KBM-7 (cell line): ENCODE data around the gene RBBP6.
"Not testable (repeated sequence)": the region's sequence is repeated elsewhere in the genome, so short reads cannot be mapped to it uniquely, and the experiment has no call there.

ENCODE experiments used
- DNase-seq: peaks from one replicate; pipeline ENCODE4 v3.0.0-alpha.2; 2015
- in situ Hi-C: fragments of 300-500 bp; cut with MboI; formaldehyde crosslinking; loops from 2 replicates; pipeline ENCODE4 v1.14.3; 2020; ENCODE audit warnings: low sequenced_read_pairs, low pct_unique_long_range_greater_than_20kb, mixed read lengths

The RBBP6 gene, protein sequence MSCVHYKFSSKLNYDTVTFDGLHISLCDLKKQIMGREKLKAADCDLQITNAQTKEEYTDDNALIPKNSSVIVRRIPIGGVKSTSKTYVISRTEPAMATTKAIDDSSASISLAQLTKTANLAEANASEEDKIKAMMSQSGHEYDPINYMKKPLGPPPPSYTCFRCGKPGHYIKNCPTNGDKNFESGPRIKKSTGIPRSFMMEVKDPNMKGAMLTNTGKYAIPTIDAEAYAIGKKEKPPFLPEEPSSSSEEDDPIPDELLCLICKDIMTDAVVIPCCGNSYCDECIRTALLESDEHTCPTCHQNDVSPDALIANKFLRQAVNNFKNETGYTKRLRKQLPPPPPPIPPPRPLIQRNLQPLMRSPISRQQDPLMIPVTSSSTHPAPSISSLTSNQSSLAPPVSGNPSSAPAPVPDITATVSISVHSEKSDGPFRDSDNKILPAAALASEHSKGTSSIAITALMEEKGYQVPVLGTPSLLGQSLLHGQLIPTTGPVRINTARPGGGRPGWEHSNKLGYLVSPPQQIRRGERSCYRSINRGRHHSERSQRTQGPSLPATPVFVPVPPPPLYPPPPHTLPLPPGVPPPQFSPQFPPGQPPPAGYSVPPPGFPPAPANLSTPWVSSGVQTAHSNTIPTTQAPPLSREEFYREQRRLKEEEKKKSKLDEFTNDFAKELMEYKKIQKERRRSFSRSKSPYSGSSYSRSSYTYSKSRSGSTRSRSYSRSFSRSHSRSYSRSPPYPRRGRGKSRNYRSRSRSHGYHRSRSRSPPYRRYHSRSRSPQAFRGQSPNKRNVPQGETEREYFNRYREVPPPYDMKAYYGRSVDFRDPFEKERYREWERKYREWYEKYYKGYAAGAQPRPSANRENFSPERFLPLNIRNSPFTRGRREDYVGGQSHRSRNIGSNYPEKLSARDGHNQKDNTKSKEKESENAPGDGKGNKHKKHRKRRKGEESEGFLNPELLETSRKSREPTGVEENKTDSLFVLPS (N-terminal part only)

DNA sequence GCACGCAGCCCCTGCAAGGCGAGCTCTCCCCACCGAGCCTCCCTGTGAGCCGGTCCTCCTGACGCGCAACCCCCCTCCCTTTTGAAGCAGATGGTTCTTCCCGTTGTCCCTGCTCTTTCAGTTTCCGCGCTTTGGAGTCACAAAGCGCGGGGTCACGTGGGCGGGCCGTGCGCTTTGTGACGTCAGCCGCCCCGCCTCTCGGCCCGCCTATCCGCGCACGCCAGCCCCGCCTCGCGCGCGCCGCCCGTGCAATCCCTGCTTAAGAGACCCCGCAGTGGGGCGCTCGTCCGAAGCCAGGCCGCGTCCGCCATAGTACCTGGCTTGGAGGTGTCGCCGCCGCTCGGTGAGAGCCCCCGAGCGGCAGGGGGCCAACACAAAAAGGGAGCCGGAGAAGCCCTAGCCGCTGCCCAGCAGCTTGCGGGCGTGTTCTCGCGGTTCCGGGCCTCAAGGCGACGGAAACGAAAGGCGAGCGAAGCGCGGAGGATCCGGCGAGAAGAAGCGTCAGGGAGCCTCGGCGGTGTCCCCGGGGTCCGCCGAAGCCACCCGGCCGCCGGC is at the start of gene RBBP6:
Gene RBBP6 (plus strand): TSS at position 272 of the 555 bp plus-strand sequence. CDS start 1,061 bp downstream, outside the sequence.
- peak; percentile 99 for DNase-seq
- in situ Hi-C loops: no loop called here

DNA sequence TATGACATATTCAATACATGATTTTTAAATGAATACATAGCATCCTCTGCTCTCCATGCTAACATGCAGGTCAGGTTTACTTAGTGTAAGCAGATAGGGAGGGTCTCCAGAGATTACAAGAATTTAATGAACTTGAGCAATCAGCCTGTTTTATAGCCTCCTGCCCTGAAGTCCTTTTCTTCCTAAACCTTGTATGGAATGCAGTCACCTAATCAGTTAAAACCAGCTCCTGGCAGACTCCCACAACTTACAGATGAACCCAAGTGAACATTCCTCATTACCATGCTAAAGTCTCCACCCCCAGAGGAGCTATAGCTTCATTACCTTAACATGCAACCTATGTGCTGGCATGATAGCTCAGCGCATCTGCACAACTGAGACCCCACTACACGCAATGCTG is 48.5 kb upstream of the RBBP6 start:
- in situ Hi-C loops: loop anchor here (25.0 kb wide), 1 partner anchor 129 kb away; no protein-coding TSS in a partner anchor
- no peak for DNase-seq

DNA sequence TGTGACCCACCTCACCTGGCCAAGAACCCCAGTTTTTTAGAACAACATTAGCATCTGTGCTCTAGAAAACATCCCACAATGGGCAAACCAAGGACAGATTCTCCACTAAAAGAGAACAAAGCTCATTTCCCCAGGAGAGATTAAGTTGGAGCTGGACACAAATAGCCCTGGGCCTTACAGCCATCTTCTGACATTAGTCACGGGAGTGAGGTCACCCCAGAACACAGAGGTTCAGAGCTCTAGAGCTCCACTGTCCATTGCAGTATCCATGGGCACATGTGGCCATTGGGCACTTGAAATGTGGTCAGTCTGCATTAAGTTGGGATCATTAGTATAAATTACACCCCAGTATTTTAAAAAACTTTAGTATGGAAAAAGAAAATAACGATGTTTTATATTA is 47.6 kb upstream of the RBBP6 start:
- in situ Hi-C loops: loop anchor here (25.0 kb wide), 1 partner anchor 129 kb away; no protein-coding TSS in a partner anchor

DNA sequence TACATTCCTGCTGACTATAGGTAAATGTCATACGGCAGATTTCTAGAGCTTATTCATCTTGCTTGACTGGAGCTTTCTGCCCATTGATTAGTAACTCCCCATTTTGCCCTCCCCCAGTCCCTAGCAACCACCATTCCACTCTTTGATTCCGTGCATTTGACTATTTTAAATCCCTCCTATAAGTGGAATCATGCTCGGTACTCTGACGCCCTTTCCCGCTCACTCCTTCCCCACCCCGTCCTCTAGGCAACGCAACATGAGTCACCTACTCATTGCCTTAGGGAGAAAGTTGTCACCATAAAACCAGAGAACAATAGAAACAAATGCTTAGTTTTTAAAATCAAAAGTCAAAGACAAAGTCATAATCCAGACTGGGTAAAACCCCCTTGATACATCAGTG is 45.5 kb upstream of the RBBP6 start:
- no peak for DNase-seq
- in situ Hi-C loops: loop anchor here (25.0 kb wide), 1 partner anchor 132 kb away; no protein-coding TSS in a partner anchor

More for the DNA sequence above, 47.6 kb upstream of the RBBP6 start:
- no peak for DNase-seq

DNA sequence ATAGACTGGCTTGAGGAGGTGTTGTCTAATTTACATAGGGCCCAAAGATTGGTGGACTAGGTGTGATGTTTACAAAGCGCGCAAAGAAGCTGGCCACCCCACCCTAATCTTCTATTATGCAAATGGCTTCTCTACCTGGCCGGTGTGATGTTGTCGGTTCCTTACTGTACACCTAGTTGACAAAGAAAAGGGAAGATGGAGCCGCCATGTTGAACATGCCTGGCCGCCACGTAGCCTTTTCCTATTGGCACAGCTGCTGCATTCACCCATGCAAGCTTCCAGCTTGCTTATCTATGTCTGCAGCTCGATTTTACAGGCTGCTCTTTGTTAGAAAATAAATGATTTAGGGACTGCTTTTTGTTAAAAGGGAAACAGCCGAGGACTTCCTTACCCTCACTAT is 44.2 kb upstream of the RBBP6 start:
- DNase-seq: not testable (repeated sequence)
- in situ Hi-C loops: loop anchor here (25.0 kb wide), 1 partner anchor 133 kb away; no protein-coding TSS in a partner anchor

DNA sequence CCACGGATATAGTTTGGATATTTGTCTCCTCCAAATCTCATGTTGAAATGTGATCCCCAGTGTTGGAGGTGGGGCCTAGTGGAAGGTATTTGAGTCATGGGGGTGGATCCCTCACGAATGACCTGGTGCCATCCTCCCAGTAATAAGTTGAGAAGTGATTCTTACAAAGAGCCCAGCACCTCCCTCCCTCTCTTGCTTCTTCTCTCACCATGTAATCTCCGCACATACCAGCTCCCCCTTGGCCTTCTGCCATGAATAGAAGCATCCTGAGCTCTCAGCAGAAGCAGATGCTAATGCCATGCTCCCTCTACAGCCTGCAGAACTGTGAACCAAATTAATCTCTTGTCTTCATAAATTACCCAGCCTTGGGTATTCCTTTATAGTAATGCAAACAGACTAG is 41.9 kb upstream of the RBBP6 start:
- in situ Hi-C loops: loop anchor here (25.0 kb wide), 1 partner anchor 135 kb away; no protein-coding TSS in a partner anchor
- no peak for DNase-seq

DNA sequence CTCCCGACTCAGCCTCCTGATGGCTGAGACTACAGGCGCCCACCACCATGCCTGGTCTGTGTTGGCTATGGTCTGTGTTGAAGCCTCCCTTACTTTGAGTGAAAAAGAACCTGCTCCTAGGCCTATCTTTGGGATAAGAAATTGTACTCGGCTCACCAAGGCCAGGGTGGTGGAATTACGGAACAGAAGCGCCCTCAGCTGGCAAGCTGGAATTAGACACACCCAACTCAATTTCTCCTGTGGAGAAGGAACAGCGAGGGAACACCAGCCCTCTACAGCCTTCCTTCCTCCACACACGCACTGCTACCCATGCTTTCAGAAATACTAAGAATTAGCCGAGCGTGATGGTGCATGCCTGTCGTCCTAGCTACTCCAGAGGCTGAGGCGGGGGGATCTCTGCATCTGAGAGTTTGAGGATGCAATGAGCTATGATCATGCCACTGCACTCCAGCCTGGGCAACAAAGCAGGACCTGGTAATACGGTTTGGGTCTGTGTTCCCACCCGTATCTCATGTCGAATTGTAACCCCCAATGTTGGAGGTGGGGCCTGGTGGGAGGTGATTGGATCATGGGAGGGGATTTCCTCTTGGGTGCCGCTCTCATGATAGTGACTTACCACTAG is 40.1 kb upstream of the RBBP6 start:
- peak; percentile 76 for DNase-seq
- in situ Hi-C loops: loop anchor here (25.0 kb wide), 1 partner anchor 137 kb away; no protein-coding TSS in a partner anchor

DNA sequence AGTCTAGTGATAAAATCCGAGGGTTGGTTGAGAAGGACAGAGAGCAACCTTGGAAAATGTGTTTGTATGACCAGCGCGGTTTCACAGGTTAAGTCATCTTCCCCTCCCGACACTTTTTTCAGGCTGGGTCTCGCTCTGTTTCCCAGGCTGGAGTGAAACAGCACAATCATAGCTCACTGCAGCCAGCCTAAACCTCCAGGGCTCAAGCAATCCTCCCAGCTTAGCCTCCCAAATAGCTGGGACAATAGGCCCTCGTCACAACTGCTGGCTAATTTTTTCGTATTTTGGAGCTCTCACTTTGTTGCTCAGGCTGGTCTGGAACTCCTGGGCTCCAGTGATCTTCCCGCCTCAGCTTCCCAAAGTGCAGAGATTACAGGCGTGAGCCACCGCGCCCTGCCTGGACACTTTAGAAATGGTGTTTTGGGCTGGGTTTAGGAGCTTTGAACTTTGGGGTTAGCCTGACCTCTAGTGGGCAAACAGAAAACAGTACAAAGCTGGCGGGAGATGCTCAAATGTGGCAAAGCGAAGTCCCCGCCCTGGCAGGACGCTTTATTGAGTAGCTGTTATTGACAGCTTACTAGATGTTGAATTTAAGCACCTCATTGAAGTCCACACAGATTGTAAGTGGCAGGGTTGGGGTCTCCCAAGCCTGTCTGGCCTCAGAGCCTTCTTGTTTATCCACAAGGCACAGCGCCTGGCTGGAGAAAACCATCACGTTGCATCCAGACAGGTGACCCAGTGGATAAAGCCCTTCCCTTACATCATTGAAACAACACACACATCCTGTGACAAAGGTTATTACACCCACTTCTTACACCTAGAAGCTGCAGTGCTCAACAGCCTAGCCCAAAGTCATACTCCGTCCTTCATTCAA is 34.7 kb upstream of the RBBP6 start:
- in situ Hi-C loops: loop anchor here (10.0 to 25.0 kb wide), 2 partner anchors 460 to 767 kb away; no protein-coding TSS in a partner anchor
- DNase-seq: peak; percentile 79

DNA sequence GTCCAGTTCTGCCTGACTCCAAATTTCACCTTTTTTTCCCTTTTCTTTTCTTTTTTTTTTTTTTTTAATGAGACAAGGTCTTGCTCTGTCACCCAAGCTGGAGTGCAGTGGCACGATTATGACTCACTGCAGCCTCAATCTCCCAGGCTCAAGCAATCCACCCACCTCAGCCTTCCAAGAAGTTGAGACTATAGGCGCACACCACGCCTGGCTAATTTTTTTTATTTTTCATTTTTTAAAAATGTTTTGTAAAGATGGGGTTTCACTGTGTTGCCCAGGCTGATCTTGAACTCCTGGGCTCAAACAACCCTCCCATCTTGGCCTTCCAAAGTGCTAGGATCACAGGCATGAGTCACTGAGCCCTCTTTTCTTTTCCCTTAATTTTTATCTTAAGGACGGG is 33.4 kb upstream of the RBBP6 start:
- in situ Hi-C loops: loop anchor here (10.0 to 25.0 kb wide), 2 partner anchors 461 to 769 kb away; no protein-coding TSS in a partner anchor
- DNase-seq: no peak

DNA sequence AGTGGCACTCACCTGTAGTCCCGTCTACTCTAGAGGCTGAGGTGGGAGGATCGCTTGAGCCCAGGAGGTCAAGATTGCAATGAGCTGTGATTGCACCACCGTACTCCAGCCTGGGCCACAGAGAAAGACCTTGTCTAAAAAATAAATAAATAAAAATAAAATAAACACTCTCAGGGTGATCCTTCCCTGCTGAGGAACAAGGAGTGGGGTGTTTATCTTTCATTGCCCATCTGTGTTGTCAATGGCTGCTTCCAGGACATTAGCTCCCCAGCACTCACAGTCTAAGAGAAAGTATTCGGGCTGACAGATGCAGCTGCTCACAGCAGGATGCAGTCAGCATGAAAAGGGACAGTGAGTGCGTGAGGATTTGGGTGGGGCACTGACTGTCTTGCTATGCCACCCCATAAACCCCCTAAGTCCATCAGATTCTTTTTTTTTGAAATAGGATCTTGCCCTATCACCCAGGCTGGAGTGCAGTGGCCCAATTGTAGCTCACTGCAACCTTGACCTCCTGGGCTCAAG is 31.3 kb upstream of the RBBP6 start:
- in situ Hi-C loops: loop anchor here (10.0 to 25.0 kb wide), 2 partner anchors 463 to 771 kb away; no protein-coding TSS in a partner anchor
- no peak for DNase-seq

DNA sequence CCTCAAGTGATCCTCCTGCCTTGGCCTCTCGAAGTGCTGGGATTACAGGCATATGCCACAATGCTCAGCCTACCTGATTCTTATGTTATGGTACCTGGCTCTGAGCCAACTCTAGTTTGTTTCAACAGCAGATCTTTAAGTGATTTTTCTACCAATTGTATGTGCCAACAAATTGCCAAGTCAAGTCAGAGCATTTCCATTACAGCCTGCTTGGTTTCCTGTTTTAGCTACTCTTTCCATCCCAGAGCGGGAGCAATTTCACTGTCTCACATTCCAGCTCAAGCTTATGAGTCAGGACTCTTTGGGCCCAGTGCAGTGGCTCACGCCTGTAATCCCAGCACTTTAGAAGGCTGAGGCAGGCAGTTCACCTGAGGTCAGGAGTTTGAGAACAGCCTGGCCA is 30.8 kb upstream of the RBBP6 start:
- in situ Hi-C loops: loop anchor here (10.0 to 25.0 kb wide), 2 partner anchors 464 to 771 kb away; no protein-coding TSS in a partner anchor
- DNase-seq: no peak

DNA sequence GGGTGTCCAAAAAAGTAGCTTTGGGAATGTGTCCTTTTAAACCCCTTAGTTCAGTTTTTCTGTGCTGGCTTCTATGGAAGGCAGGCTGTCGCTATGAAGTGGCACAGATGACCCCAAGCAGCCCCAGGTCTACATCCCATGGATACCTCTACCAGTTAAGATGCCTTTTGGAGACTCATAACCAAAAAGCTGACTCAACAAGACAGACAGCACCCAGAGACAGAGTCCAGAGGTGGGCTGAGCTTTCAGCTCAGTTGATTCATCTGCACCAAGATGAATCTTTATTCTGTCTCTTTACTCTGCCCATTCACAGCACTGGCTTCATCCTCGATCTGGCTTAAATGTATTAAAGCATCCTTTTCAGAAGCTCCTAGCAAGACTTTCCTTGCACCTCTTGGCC is 29.8 kb upstream of the RBBP6 start:
- DNase-seq: no peak
- in situ Hi-C loops: loop anchor here (10.0 to 25.0 kb wide), 2 partner anchors 465 to 772 kb away; no protein-coding TSS in a partner anchor

DNA sequence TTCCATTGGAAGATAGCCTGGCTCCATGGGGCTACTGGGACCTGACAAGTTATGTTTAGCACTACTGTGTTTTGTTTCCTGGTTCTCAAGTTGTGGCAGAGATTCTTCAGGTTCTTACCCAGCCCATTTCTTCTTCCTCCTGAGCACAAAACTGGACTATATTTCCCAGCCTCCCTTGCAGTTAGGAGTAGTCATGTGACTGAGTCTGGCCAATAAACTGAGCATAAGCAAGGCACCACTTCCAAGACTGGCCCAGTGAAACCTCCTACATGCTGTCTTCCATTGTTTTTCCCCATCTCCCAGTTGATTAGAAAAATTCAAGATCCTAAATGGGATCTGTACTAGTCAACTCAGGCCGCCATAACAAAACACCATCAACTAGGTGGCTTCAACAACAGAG is 28.2 kb upstream of the RBBP6 start:
- no peak for DNase-seq
- in situ Hi-C loops: loop anchor here (25.0 kb wide), 1 partner anchor 774 kb away; no protein-coding TSS in a partner anchor

DNA sequence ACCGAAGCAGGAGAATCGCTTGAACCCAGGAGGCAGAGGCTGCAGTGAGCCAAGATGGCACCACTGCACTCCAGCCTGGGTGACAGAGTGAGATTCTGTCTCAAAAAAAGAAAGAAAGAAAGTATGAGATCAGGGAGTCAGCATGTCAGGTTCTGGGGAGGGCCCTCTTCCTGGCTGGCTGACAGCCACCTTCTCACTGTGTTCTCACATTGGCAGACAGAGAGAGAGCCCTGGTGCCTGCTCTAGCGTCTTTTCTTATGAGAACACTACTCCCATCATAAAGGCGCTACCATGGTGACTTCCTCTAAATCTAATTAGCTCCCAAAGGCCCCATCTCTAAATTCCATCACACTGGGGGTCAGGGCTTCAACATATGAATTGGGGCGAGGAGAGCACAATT is 27.6 kb upstream of the RBBP6 start:
- in situ Hi-C loops: loop anchor here (25.0 kb wide), 1 partner anchor 774 kb away; no protein-coding TSS in a partner anchor
- no peak for DNase-seq

DNA sequence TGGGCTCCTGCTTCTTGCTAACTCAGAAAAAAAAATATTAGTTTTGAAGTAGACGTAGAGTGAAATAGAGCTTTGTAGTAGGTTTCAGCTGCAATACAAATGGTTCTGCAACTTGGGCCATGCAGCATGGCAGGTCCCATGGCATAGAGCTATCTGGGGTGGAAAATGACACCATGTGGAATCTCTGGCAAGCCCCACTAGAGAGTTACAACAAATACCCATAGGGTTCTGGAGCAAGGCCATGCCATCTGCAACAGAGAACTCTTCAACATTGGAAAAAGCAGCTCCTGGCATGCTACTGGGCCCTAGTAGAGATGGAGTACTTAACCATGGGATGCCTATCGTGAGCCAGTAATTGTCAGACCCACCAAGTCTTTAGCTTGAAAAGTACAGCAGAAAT is 25.3 kb upstream of the RBBP6 start:
- in situ Hi-C loops: loop anchor here (25.0 kb wide), 1 partner anchor 777 kb away; no protein-coding TSS in a partner anchor
- no peak for DNase-seq

DNA sequence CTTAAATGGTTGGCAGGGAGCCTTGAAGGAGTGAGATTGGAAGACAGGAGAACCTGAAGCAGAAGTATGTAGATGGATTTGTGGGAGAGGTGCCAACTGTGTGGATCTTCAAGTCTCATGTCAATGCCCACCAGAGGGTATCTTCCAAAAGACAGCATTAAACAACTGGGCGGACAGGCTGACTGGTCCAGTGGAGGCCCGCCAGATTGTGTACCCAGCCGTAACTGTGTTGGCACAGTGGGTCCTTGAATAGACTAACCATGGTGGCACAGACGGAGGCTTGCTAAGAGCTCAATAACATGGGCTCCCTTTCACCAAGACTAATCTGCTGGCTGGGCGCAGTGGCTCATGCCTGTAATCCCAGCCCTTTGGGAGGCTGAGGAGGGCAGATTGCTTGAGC is 24.2 kb upstream of the RBBP6 start:
- no peak for DNase-seq
- in situ Hi-C loops: loop anchor here (25.0 kb wide), 1 partner anchor 778 kb away; no protein-coding TSS in a partner anchor
